Stimulated activated naive B cell treated with anti-CD40 and anti-IgM and Interleukin-4, amounts not matched to agents 10 μg/mL and 1 μg/mL and 100 μg/mL, for 72 hours (primary cell): Measurements from ENCODE around the gene CLEC4M.
A peak's percentile ranks its signal among the peaks of the same experiment; 100 is the strongest.

ENCODE experiments used
- ATAC-seq, 2 donors: fragments of 150-1000 bp; cut with Tn5 transposase; replicated peaks; 2 replicates each; pipeline ENCODE4 v1.10.0; 2021; ENCODE audit warnings: moderate library complexity in 1 of 2
- DNase-seq: peaks from one replicate; pipeline ENCODE4 v3.0.0; 2021
- H3K27ac Mint-ChIP-seq: one replicate; pipeline ENCODE4 v1.8.0; 2022; ENCODE audit warnings: mild to moderate bottlenecking, mixed read lengths
- H3K27me3 Mint-ChIP-seq, 2 donors: one replicate each; pipeline ENCODE4 v1.8.0; 2022; ENCODE audit warnings: mixed read lengths in 2 of 2
- H3K36me3 Mint-ChIP-seq, 2 donors: one replicate each; pipeline ENCODE4 v1.8.0; 2022; ENCODE audit warnings: mixed read lengths in 2 of 2, mild to moderate bottlenecking in 1 of 2
- H3K4me1 Mint-ChIP-seq, 2 donors: one replicate each; pipeline ENCODE4 v1.8.0; 2022; ENCODE audit warnings: mixed read lengths in 2 of 2, mild to moderate bottlenecking in 1 of 2
- H3K4me3 Mint-ChIP-seq, 2 donors: one replicate each; pipeline ENCODE4 v1.8.0; 2022; ENCODE audit warnings: mild to moderate bottlenecking in 2 of 2, mixed read lengths in 2 of 2, moderate library complexity in 1 of 2
- H3K9me3 Mint-ChIP-seq, 2 donors: one replicate each; pipeline ENCODE4 v1.8.0; 2022; ENCODE audit warnings: mixed read lengths in 2 of 2, mild to moderate bottlenecking in 1 of 2

Gene CLEC4M

GRCh38 chr19:7767487-7767886 lies 4.4 kb downstream of the CLEC4M start:
- Mint-ChIP-seq H3K27ac (no peak overlapping the region), H3K9me3 (no peaks in the 10 kb centered on the region), H3K4me1 (peaks cover 25 to 39% of the 10 kb centered on the region in 2 donors), H3K27me3 (peaks cover 19 to 23% of the 10 kb centered on the region in 2 donors), H3K4me3 (no peak overlapping the region), H3K36me3 (peaks cover 6% of the 10 kb centered on the region in 2 donors)
- no peak for ATAC-seq
- DNase-seq = no peak

DNA sequence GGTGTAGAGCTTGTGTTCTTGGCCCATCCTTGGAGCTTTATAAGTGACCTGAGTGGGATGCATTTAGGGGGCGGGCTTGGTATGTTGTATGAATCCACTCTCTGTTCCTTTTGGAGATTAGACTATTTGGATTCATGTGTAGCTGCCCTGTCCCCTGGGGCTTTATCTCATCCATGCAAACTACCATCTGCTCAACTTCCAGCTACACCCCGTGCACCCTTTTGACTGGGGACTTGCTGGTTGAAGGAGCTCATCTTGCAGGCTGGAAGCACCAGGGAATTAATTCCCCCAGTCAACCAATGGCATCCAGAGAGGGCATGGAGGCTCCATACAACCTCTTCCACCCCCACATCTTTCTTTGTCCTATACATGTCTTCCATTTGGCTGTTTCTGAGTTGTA lies 6.1 kb downstream of the CLEC4M start:
- H3K27ac Mint-ChIP-seq = peak overlapping the region; percentile 33
- no peaks in the 10 kb centered on the region for H3K9me3 Mint-ChIP-seq
- H3K27me3 Mint-ChIP-seq = peaks cover 13% of the 10 kb centered on the region in 2 donors
- H3K36me3 Mint-ChIP-seq = peaks cover 0 to 6% of the 10 kb centered on the region in 2 donors
- peaks cover 21 to 32% of the 10 kb centered on the region in 2 donors for H3K4me1 Mint-ChIP-seq
- DNase-seq (no peak), ATAC-seq (no peak)
- H3K4me3 Mint-ChIP-seq = no peak overlapping the region

- Mint-ChIP-seq H3K36me3 (peaks cover 0 to 6% of the 10 kb centered on the region in 2 donors), H3K27me3 (peaks cover 8 to 13% of the 10 kb centered on the region in 2 donors), H3K4me3 (no peak overlapping the region), H3K9me3 (no peaks in the 10 kb centered on the region), H3K27ac (no peak overlapping the region), H3K4me1 (peaks cover 20 to 23% of the 10 kb centered on the region in 2 donors)
- DNase-seq (no peak), ATAC-seq (no peak)
Observed at GRCh38 chr19:7771072-7771471, 8.0 kb downstream of the CLEC4M start.

DNA sequence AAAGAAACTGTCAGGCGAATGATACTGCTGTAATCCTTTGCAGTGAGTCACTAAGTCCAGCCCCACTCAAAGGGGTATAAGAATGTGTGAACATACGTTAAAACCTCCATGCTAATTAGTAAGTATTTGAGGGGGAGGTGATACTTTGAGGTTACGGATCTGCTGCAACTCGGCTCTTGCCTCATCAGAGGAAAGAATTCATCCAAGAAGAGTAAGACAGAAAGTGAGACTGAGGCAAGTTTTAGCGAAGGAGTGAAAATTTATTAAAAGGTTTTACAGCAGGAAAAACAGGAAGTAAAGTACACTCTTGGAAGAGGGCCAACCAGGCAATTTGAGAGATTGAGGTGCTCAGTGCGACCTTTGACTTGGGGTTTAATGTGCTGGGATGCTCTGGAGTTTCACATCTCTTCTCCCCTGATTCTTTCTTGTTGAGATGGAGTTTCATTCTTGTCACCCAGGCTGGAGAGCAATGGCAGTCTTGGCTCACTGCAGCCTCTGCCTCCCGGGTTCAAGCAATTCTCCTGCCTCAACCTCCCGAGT lies 9.8 kb downstream of the CLEC4M start:
- peak; percentile 94 to 97 for ATAC-seq
- Mint-ChIP-seq H3K4me1 (peaks cover 18 to 26% of the 10 kb centered on the region in 2 donors), H3K27me3 (peaks cover 7 to 8% of the 10 kb centered on the region in 2 donors), H3K9me3 (no peaks in the 10 kb centered on the region), H3K36me3 (peaks cover 0 to 3% of the 10 kb centered on the region in 2 donors), H3K27ac (peak overlapping the region; percentile 83), H3K4me3 (peak overlapping the region in 1 of 2 donors; percentile 18)
- DNase-seq = no peak

- no peak for DNase-seq
- ATAC-seq = no peak
- Mint-ChIP-seq H3K9me3 (no peaks in the 10 kb centered on the region), H3K27ac (no peak overlapping the region), H3K4me3 (no peak overlapping the region), H3K4me1 (peaks cover 23 to 33% of the 10 kb centered on the region in 2 donors), H3K36me3 (peaks cover 0 to 3% of the 10 kb centered on the region in 2 donors), H3K27me3 (peaks cover 7 to 8% of the 10 kb centered on the region in 2 donors)
Observed at GRCh38 chr19:7773841-7774240, 10.8 kb downstream of the CLEC4M start.

GRCh38 chr19:7775761-7776160 lies 12.7 kb downstream of the CLEC4M start:
- no peaks in the 10 kb centered on the region for H3K27me3 Mint-ChIP-seq
- no peaks in the 10 kb centered on the region for H3K9me3 Mint-ChIP-seq
- H3K4me3 Mint-ChIP-seq = no peak overlapping the region
- no peaks in the 10 kb centered on the region for H3K36me3 Mint-ChIP-seq
- no peak for ATAC-seq
- H3K27ac Mint-ChIP-seq = no peak overlapping the region
- H3K4me1 Mint-ChIP-seq = peaks cover 23 to 38% of the 10 kb centered on the region in 2 donors
- no peak for DNase-seq

- Mint-ChIP-seq H3K27me3 (peaks cover 0 to 4% of the 10 kb centered on the region in 2 donors), H3K9me3 (no peaks in the 10 kb centered on the region)
Observed at GRCh38 chr19:7778081-7778480, 15.0 kb downstream of the CLEC4M start.

GRCh38 chr19:7779631-7780486 lies 16.8 kb downstream of the CLEC4M start:
- peaks cover 0 to under 1% of the 10 kb centered on the region in 2 donors for H3K9me3 Mint-ChIP-seq
- peaks cover 7 to 21% of the 10 kb centered on the region in 2 donors for H3K4me1 Mint-ChIP-seq
- H3K4me3 Mint-ChIP-seq = no peak overlapping the region
- H3K27me3 Mint-ChIP-seq = peaks cover 10 to 13% of the 10 kb centered on the region in 2 donors
- H3K36me3 Mint-ChIP-seq = no peaks in the 10 kb centered on the region
- DNase-seq (no peak), ATAC-seq (no peak)
- H3K27ac Mint-ChIP-seq = no peak overlapping the region

More at GRCh38 chr19:7778081-7778480, 15.0 kb downstream of the CLEC4M start:
- DNase-seq (no peak), ATAC-seq (peak; percentile 74 to 75)
- Mint-ChIP-seq H3K27ac (peak overlapping the region; percentile 81), H3K4me1 (peaks cover 9 to 19% of the 10 kb centered on the region in 2 donors), H3K36me3 (no peaks in the 10 kb centered on the region), H3K4me3 (no peak overlapping the region)

DNA sequence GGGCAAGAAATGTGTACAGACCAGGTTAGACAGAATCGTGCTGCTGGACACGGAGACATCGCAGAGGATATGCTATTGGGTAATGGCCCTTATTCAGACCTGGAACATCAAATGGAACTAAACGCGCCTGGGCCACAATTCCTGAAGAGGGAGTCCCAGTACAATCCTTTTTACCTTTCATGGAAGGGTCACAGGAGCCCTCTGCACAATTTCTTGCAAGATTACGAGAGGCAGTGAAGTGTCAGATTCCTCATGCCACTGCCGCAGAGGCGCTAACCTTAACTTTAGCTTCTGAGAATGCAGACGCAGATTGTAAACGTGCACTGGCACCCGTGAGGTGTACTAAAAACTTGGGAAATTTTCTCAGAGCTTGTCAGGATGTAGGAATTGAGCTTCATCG lies 18.1 kb downstream of the CLEC4M start:
- H3K27me3 Mint-ChIP-seq = peaks cover 13 to 15% of the 10 kb centered on the region in 2 donors
- H3K4me1 Mint-ChIP-seq = peaks cover 7 to 21% of the 10 kb centered on the region in 2 donors
- H3K9me3 Mint-ChIP-seq = peaks cover 0 to 5% of the 10 kb centered on the region in 2 donors
- DNase-seq = no peak
- no peak overlapping the region for H3K27ac Mint-ChIP-seq
- H3K36me3 Mint-ChIP-seq = peaks cover 0 to 4% of the 10 kb centered on the region in 2 donors
- H3K4me3 Mint-ChIP-seq = no peak overlapping the region
- no peak for ATAC-seq

GRCh38 chr19:7783991-7784423 lies 21.0 kb downstream of the CLEC4M start:
- peaks cover 29 to 37% of the 10 kb centered on the region in 2 donors for H3K27me3 Mint-ChIP-seq
- ATAC-seq = no peak
- H3K27ac Mint-ChIP-seq = peak overlapping the region; percentile 27
- peaks cover 0 to 5% of the 10 kb centered on the region in 2 donors for H3K9me3 Mint-ChIP-seq
- H3K4me1 Mint-ChIP-seq = peaks cover 14 to 27% of the 10 kb centered on the region in 2 donors
- H3K4me3 Mint-ChIP-seq = no peak overlapping the region
- no peak for DNase-seq
- peaks cover 3 to 4% of the 10 kb centered on the region in 2 donors for H3K36me3 Mint-ChIP-seq

DNA sequence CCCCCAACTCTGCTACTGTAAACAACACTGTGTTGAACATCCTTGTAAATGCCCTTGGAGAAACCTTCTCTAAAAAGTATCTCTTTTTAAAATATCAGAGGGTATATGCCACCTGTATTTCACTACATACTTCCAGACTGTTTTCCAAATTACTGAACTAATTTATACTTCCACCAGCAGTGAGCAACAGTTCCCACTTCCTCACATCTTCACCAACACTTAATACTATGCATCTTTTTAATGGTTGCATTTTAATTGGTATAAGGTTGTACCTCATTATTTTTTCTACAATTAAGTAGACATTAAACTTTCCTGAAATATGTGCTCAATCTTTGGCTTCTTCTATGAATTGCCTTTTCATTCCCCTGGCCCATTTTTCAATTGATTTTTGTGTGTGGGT lies 21.8 kb downstream of the CLEC4M start:
- H3K9me3 Mint-ChIP-seq = peaks cover 0 to 5% of the 10 kb centered on the region in 2 donors
- no peak overlapping the region for H3K4me3 Mint-ChIP-seq
- H3K36me3 Mint-ChIP-seq = peaks cover 3 to 4% of the 10 kb centered on the region in 2 donors
- ATAC-seq (no peak), DNase-seq (no peak)
- H3K4me1 Mint-ChIP-seq = peaks cover 20 to 32% of the 10 kb centered on the region in 2 donors
- H3K27me3 Mint-ChIP-seq = peaks cover 33 to 44% of the 10 kb centered on the region in 2 donors
- no peak overlapping the region for H3K27ac Mint-ChIP-seq

DNA sequence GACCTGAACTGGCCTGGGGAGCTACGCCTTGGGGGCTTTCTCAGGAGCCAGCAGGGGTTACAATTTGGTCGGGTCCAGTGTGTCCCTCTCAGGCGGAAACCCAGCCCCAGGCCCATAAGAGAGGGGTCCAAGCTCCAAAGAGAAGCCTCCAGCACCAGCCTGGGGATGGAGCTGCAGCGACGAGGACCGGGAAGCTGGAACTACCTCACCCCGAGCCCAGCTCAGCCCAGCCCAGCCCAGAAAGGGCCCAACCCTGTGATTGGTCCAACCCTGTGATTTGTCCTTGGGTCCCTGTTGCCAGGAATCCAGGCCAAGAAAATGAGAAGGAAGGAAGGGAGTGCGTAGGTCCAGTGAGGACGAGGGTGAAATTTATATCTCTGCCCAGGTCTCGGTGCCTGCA lies 24.1 kb downstream of the CLEC4M start:
- H3K27ac Mint-ChIP-seq = peak overlapping the region; percentile 85
- H3K27me3 Mint-ChIP-seq = peaks cover 29 to 44% of the 10 kb centered on the region in 2 donors
- H3K4me1 Mint-ChIP-seq = peaks cover 21 to 44% of the 10 kb centered on the region in 2 donors
- peaks cover 0 to 5% of the 10 kb centered on the region in 2 donors for H3K9me3 Mint-ChIP-seq
- ATAC-seq (no peak), DNase-seq (no peak)
- H3K36me3 Mint-ChIP-seq = peaks cover 3 to 4% of the 10 kb centered on the region in 2 donors
- H3K4me3 Mint-ChIP-seq = peak overlapping the region in 1 of 2 donors; percentile 61

- Mint-ChIP-seq H3K36me3 (peaks cover 3 to 7% of the 10 kb centered on the region in 2 donors), H3K27ac (peak overlapping the region; percentile 85), H3K9me3 (peaks cover 0 to 6% of the 10 kb centered on the region in 2 donors), H3K4me3 (peak overlapping the region; percentile 65 to 80), H3K27me3 (peaks cover 29 to 44% of the 10 kb centered on the region in 2 donors), H3K4me1 (peaks cover 27 to 50% of the 10 kb centered on the region in 2 donors)
- ATAC-seq (peak; percentile 13 to 30), DNase-seq (no peak)
Observed at GRCh38 chr19:7787602-7788177, 24.6 kb downstream of the CLEC4M start.
